ENCODE results near the gene LRRC1.

Gene LRRC1

DNA sequence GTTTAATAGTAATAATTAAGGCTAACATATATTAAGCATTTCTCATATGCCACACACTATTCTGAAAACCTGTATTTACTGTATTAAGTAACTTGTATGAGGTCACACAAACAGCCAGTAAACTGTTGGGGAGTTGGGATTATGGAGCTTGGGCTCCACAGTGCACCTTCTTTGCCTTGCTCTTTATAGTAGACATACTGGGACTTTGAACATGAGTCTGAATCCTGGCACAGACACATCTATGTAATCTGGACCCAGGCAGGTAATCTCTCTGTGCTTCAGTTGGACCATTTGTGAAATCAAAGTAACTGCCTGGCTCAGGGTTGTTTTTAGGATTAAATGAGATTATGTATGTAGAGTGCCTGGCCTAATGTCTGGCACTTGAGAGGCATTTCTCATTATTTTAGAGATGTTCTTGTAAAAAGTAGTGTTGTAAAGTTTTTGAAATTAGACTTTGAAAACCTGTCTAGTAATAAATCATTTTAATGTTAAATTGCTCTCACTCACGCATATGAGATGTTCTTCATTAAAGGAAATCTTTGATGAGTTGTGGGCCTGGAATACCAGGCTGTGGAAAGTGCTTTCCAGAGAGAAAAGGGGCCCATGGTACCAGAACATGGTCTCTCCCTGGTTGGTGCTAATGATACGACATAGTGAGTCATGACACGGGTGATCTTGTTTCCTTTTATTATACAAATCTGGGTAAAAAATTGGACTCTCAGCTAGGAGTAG is 34.3 kb downstream of the LRRC1 start:
- Histone ChIP-seq H3K4me3 (ENCODE audit: low read length) (no peak overlapping the region), H3K4me1 (ENCODE audit: insufficient read depth, low read length) (peaks cover 16% of the 10 kb centered on the region)

DNA sequence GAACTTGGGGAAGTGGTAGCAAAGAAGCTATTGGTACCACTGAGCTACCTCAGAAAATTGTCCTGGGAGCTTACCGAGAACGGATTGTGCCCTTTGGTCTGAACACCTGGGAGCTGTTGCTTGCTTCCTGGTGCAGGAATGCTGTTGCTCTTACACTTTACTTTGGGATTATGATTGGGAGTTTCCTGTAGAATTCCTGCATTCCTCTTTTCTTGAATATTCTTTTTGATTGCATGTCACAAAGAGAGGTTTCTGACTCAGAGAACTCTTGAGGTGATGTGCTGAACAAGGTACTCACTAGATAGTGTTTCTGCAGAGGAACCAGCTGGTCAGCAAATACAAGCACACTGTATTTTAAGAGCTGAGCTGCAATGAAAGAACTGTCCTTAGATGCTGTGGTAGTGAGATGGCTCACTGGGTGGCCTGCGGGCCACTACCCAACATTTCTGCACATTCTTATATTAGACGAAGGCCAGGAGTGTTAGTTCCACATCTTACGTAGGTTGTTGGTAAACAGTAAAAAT is 35.0 kb downstream of the LRRC1 start:
- H3K9me3 ChIP-seq (ENCODE audit: low read length) = no peaks in the 10 kb centered on the region
- peaks cover 19% of the 10 kb centered on the region for H3K4me1 ChIP-seq (ENCODE audit: insufficient read depth, low read length)

More for the DNA sequence above, 34.3 kb downstream of the LRRC1 start:
- Histone ChIP-seq H3K36me3 (ENCODE audit: insufficient read depth, low read length) (no peaks in the 10 kb centered on the region), H2AFZ (ENCODE audit: low read depth, low read length) (no peak overlapping the region), H3K9me3 (ENCODE audit: low read length) (no peaks in the 10 kb centered on the region), H3K27me3 (ENCODE audit: insufficient read depth, low read length) (no peaks in the 10 kb centered on the region)

DNA sequence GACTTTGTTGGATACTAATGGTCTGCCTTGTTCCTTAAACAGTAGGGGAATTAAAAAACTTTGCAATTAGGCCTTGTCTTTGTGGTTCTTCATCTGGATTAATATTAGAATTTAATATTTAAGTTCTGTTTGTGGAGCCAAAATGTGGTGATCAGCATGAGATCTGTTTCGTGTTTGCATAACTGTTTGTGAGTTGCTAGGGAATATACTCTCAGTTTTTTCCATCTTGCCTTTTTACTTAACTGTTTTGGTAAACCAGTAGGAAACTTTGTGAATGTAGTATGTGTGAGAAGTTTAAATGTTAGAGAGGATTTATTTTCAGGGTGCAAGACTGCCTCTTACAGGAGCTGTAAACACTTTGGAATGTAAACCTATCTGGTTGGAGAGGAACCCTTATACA is 35.6 kb downstream of the LRRC1 start:
- peaks cover 21% of the 10 kb centered on the region for H3K4me1 ChIP-seq (ENCODE audit: insufficient read depth, low read length)

More for the DNA sequence above, 35.0 kb downstream of the LRRC1 start:
- H3K27me3 ChIP-seq (ENCODE audit: insufficient read depth, low read length) = no peaks in the 10 kb centered on the region
- no peaks in the 10 kb centered on the region for H3K36me3 ChIP-seq (ENCODE audit: insufficient read depth, low read length)
- H3K4me3 ChIP-seq (ENCODE audit: low read length) = no peak overlapping the region
- H2AFZ ChIP-seq (ENCODE audit: low read depth, low read length) = no peak overlapping the region

DNA sequence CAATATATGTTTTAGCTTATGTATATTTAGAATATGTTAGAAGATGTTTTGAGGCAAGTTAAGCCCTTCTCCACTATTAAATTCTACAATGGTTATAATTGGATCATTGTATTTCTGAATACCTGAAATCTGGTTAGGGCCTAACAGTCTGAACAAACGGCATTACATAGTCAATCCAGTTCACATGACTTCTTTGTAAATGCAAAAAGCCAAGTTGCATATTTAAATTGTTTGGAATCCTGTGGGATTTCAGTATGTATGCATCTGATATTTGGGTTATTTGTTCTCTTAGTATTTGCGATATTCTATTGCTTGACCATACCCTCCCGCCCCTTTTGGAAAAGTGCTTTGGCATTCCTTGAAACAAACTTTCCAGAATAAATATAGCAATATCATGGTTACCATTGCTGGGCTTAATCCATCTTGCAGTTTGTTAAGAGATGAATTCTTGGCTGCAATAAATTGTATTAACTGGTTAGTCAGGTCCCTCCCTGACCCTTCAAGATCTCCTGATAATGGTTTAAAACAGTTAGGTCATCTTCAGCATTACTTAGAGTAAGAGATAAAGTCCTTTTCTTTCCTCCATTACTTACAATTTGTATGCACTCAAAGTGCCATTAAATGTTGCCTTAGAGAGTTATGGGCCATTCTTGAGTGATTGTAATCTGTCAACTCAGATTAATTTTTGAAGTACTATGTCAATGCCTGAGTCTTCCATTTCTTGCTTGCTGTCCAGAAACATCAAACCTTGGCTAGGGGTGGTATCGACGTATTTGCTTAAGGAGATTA is 36.5 kb downstream of the LRRC1 start:
- peaks cover 25% of the 10 kb centered on the region for H3K4me1 ChIP-seq (ENCODE audit: insufficient read depth, low read length)
- no peaks in the 10 kb centered on the region for H3K36me3 ChIP-seq (ENCODE audit: insufficient read depth, low read length)
- no peaks in the 10 kb centered on the region for H3K9me3 ChIP-seq (ENCODE audit: low read length)
- H2AFZ ChIP-seq (ENCODE audit: low read depth, low read length) = no peak overlapping the region
- H3K4me3 ChIP-seq (ENCODE audit: low read length) = no peak overlapping the region
- H3K27me3 ChIP-seq (ENCODE audit: insufficient read depth, low read length) = no peaks in the 10 kb centered on the region

More for the DNA sequence above, 35.6 kb downstream of the LRRC1 start:
- H3K9me3 ChIP-seq (ENCODE audit: low read length) = no peaks in the 10 kb centered on the region
- H3K36me3 ChIP-seq (ENCODE audit: insufficient read depth, low read length) = no peaks in the 10 kb centered on the region
- no peaks in the 10 kb centered on the region for H3K27me3 ChIP-seq (ENCODE audit: insufficient read depth, low read length)
- no peak overlapping the region for H2AFZ ChIP-seq (ENCODE audit: low read depth, low read length)
- no peak overlapping the region for H3K4me3 ChIP-seq (ENCODE audit: low read length)

DNA sequence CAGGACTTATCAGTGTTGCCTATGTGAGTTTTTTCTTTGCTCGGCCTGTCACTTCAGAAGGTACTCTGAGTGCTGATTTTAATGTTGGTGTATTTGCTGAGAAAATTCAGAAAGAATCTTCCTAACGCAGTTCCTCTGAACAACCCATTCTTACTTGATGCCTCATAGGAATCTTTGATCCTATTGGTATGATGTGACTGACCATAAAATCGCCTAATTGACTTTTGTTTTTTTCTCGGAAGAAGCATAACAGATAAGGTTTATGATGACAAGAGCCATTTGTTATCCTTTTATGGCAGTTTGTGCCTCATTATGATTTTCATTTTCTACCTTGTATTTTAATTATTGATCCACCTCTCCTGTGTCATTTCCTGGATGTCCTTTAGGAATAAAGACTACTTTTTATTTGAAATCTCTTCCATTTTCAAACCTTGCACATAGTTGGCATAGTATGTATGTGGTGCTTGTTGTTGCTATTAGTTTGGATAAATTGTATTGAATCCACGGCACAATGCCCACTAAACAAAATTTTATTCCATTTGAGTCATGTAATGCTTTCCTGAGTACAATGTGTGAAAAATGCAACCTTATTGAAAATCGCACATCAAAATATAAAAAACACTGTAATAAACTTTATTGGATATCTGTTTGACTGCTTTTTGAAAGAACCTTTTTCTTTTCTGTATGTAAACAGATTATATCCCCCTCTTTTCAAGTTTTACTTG is 37.3 kb downstream of the LRRC1 start:
- no peaks in the 10 kb centered on the region for H3K27me3 ChIP-seq (ENCODE audit: insufficient read depth, low read length)
- H3K4me3 ChIP-seq (ENCODE audit: low read length) = no peak overlapping the region
- H3K4me1 ChIP-seq (ENCODE audit: insufficient read depth, low read length) = peaks cover 27% of the 10 kb centered on the region
- no peak overlapping the region for H2AFZ ChIP-seq (ENCODE audit: low read depth, low read length)
- no peaks in the 10 kb centered on the region for H3K36me3 ChIP-seq (ENCODE audit: insufficient read depth, low read length)
- H3K9me3 ChIP-seq (ENCODE audit: low read length) = no peaks in the 10 kb centered on the region

DNA sequence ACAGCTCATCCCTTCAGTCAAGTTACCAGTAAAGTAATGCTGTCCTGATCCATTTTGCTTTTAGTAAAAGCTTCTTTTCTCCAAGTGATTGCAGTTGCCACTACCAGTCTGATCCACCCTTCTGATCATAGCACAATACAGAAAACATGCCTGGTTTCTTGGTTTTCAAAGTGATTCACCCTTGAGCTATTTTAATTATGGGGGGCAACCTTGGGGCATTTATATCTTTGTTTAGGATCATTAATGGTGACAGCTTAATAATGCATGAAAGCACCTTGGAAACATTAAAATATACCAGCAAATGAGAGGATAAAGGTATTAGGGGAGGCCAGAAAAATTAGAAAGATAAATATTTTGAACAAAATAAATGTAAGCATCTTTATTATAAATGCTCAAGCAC is 38.4 kb downstream of the LRRC1 start:
- no peak overlapping the region for H2AFZ ChIP-seq (ENCODE audit: low read depth, low read length)
- H3K4me3 ChIP-seq (ENCODE audit: low read length) = no peak overlapping the region
- H3K9me3 ChIP-seq (ENCODE audit: low read length) = no peaks in the 10 kb centered on the region
- H3K36me3 ChIP-seq (ENCODE audit: insufficient read depth, low read length) = no peaks in the 10 kb centered on the region
- H3K4me1 ChIP-seq (ENCODE audit: insufficient read depth, low read length) = peaks cover 35% of the 10 kb centered on the region
- no peaks in the 10 kb centered on the region for H3K27me3 ChIP-seq (ENCODE audit: insufficient read depth, low read length)

DNA sequence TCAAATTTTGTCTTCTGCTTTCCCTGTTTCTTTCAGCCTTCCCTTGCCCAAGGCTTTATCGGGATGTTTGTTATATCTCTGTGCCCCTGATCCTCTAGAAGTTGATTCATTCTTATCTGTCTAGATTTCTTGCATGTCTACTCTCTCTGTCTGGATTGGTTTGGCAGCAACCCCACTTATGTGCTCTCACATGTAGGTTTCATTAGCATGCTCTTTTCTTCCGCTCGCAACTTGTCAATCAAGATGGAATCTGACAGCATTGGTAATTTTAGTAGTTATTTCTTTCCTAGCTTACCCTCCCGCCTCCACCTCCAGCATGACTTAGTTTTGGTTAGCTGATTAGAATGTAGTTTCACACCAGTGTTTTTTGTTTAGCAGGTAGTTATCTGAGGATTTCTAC is 39.3 kb downstream of the LRRC1 start:
- no peak overlapping the region for H3K4me3 ChIP-seq (ENCODE audit: low read length)
- H3K9me3 ChIP-seq (ENCODE audit: low read length) = no peaks in the 10 kb centered on the region
- no peak overlapping the region for H2AFZ ChIP-seq (ENCODE audit: low read depth, low read length)
- no peaks in the 10 kb centered on the region for H3K27me3 ChIP-seq (ENCODE audit: insufficient read depth, low read length)
- H3K36me3 ChIP-seq (ENCODE audit: insufficient read depth, low read length) = no peaks in the 10 kb centered on the region
- H3K4me1 ChIP-seq (ENCODE audit: insufficient read depth, low read length) = peaks cover 39% of the 10 kb centered on the region

DNA sequence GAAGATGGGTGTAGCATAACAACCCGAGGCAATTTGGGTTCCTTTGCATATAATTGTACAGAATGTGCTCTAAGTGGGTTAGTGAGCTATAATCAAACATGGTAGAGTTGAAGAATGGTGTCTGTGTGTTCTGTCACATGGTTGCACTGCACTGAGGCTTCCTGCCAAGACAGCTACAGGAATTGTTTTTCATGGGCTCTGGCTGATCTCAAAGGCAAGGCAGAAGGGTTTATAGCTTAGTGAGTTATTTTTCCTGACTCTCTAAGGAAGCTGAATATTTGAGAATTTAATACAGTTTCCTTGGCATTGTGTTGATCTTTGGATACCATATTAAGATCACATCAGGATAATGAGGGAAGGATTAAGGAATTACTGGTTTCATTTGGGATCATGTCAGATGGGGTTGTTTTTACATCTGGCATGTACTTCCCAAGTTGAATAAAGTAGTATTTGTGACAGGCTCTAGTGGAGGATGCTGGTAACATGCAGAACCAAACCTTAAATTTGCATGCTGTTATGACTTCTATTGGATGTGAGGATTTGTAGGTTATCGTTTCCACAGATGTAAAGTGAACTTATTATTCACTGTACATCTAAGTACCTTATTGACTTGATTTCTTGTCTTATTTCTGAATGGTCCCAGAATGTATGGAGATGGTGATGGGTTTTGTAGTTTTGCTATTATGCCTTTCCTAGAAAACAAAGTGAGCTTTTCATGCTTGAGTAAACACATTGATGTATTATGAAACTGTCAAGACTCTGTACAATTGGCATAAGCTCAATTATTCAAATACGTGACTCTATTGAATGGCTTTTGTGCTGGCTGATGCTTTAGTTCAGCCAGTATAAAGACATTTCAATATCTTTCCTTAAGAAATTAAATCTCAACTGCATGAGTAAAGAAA is 43.3 kb downstream of the LRRC1 start:
- Histone ChIP-seq H3K27me3 (ENCODE audit: insufficient read depth, low read length) (no peaks in the 10 kb centered on the region), H2AFZ (ENCODE audit: low read depth, low read length) (no peak overlapping the region), H3K4me1 (ENCODE audit: insufficient read depth, low read length) (peaks cover 44% of the 10 kb centered on the region), H3K9me3 (ENCODE audit: low read length) (no peaks in the 10 kb centered on the region), H3K4me3 (ENCODE audit: low read length) (no peak overlapping the region), H3K36me3 (ENCODE audit: insufficient read depth, low read length) (no peaks in the 10 kb centered on the region)

DNA sequence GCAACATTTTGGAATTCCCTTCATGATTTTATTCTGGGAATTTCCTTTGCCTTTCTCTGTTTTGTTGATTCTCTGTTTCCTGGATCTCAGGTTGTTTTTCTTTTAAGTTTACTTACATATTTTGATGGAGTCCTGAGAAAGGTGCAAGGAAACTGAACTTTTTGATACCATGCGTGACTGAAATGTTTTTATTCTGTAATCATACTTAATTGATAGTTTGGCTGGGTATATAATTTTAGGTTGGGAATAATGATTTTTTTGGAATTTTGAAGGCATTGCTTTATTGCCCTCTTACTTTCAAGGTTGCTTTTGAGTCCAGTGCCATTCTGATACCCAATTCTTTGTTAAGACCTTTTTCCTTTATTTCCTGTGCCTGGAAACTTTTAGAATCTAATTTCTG is 45.2 kb downstream of the LRRC1 start:
- no peaks in the 10 kb centered on the region for H3K9me3 ChIP-seq (ENCODE audit: low read length)

DNA sequence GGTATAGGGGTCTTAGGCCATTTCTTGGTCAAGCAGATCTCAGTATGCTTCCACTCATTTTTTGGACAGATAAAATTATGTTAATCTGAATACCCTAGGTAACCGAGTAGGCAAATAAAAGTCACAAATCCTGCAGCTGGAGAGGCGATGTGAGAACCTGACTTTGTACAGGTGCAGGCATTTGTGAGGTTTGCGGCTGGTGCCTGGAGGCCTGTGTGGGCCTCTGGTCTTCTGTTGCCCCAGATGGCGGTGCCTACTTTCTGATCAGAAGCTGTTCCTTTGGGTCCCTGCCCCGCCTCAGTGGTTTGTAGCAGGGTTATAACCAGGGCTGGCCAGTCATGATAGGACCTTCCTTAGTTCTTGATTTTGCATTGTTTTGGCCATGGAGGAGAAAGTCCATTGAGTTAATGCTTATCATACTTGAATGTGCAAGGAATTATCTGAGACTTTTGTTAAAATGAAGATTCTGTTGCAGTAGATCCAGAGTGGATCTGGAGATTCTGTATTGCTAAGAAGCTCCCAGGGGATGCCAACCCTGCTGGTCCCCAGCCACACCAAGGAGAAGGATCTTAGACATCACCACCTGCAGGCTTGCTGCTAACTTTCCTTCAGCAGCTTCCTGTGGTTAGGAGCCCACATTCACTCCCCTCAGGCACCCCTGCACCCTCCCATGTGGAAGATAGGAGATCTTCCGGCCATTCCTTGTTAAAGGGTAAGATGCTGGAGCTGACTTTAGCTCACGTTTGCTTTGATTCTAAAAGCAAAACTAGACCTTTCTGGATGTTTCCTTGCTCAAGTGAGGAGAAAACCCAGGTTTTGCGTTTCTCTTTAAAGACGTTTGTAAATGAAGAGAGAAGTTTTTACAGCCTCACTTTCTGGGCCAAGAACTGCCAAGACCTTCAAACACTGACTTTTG is 50.7 kb downstream of the LRRC1 start:
- Histone ChIP-seq H3K36me3 (ENCODE audit: insufficient read depth, low read length) (no peaks in the 10 kb centered on the region), H3K4me3 (ENCODE audit: low read length) (no peak overlapping the region), H3K9me3 (ENCODE audit: low read length) (no peaks in the 10 kb centered on the region), H3K4me1 (ENCODE audit: insufficient read depth, low read length) (peaks cover 3% of the 10 kb centered on the region), H2AFZ (ENCODE audit: low read depth, low read length) (no peak overlapping the region), H3K27me3 (ENCODE audit: insufficient read depth, low read length) (no peaks in the 10 kb centered on the region)

More for the DNA sequence above, 45.2 kb downstream of the LRRC1 start:
- Histone ChIP-seq H3K27me3 (ENCODE audit: insufficient read depth, low read length) (no peaks in the 10 kb centered on the region), H3K4me3 (ENCODE audit: low read length) (no peak overlapping the region), H2AFZ (ENCODE audit: low read depth, low read length) (no peak overlapping the region), H3K4me1 (ENCODE audit: insufficient read depth, low read length) (peaks cover 34% of the 10 kb centered on the region), H3K36me3 (ENCODE audit: insufficient read depth, low read length) (no peaks in the 10 kb centered on the region)

DNA sequence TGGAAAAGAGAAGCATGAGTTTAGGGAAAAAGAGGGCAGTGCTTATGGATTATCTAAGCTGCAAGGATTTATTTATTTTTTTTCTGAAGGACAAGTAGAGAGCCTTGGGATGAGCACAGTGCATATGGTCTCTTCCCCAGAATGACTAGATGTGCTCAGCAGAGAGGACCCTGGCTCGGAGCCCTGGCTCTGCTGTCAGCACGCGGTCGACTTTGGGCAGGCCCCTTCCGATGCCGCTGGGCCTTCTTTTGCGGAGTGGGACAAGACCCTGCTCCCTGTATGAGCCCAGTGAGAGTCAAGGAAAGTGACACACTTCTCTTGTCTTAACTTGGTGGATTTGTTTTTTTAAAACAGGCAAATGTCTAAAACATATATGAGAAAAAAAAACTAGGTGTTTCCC is 51.4 kb downstream of the LRRC1 start:
- no peaks in the 10 kb centered on the region for H3K36me3 ChIP-seq (ENCODE audit: insufficient read depth, low read length)

More for the DNA sequence above, 51.4 kb downstream of the LRRC1 start:
- no peak overlapping the region for H3K4me3 ChIP-seq (ENCODE audit: low read length)
- H2AFZ ChIP-seq (ENCODE audit: low read depth, low read length) = no peak overlapping the region
- no peaks in the 10 kb centered on the region for H3K27me3 ChIP-seq (ENCODE audit: insufficient read depth, low read length)
- H3K9me3 ChIP-seq (ENCODE audit: low read length) = no peaks in the 10 kb centered on the region
- H3K4me1 ChIP-seq (ENCODE audit: insufficient read depth, low read length) = peaks cover 3% of the 10 kb centered on the region
